H1 (cell line): ENCODE measurements around the gene DHPS. TPM values are rescaled to one million over a fixed set of nuclear protein-coding genes. Genes with fewer than 3 reads are reported as not detected.

ENCODE experiments used
- CTCF ChIA-PET: fragments of 300-600 bp; sonication (Branson Sonifier 250); formaldehyde crosslinking; loops from one replicate; lab custom pipeline; 2021; ENCODE audit not compliant: partially characterized antibody; lab: Charles Lee
- POLR2A ChIA-PET: fragments of 300-600 bp; sonication (Branson Sonifier 250); formaldehyde crosslinking; loops from one replicate; lab custom pipeline; 2021; ENCODE audit warnings: inconsistent platforms; ENCODE audit not compliant: partially characterized antibody; lab: Charles Lee
- DNase-seq, 2 experiments: peaks; one replicate each; pipeline versions ENCODE4 v3.0.0 to v3.0.0-alpha.2; 2010 to 2022; ENCODE audit warnings: low spot score in 2 of 2, low read depth in 1 of 2, mixed read lengths in 1 of 2
- FAIRE-seq: peaks from 2 replicates; lab custom pipeline; 2011; peaks lifted over from hg19 to GRCh38; lab: Jason Lieb, UNC
- H2AFZ ChIP-seq: 2 replicates; pipeline ENCODE4 v1.8.1; 2012; ENCODE audit warnings: low read length, inconsistent platforms
- H2AK5ac ChIP-seq: 2 replicates; pipeline ENCODE4 v1.6.1; 2013; ENCODE audit warnings: low read depth, low read length
- H2BK120ac ChIP-seq: replicated peaks from 2 replicates; pipeline ENCODE3; 2013; ENCODE audit warnings: low read depth, low read length, inconsistent platforms
- H2BK12ac ChIP-seq: 2 replicates; pipeline ENCODE4 v1.6.1; 2013; ENCODE audit warnings: low read depth, low read length
- H2BK15ac ChIP-seq: 2 replicates; pipeline ENCODE4 v1.6.1; 2013; ENCODE audit warnings: low read length
- H2BK20ac ChIP-seq: 2 replicates; pipeline ENCODE4 v1.6.1; 2013; ENCODE audit warnings: low read length
- H2BK5ac ChIP-seq: 2 replicates; pipeline ENCODE4 v1.6.1; 2013; ENCODE audit warnings: low read depth, low read length
- H3K14ac ChIP-seq: 2 replicates; pipeline ENCODE4 v1.6.1; 2013; ENCODE audit warnings: inconsistent platforms; ENCODE audit not compliant: insufficient read length
- H3K18ac ChIP-seq: 2 replicates; pipeline ENCODE4 v1.6.1; 2013; ENCODE audit warnings: low read length; ENCODE audit errors: extremely low read depth
- H3K23ac ChIP-seq: 2 replicates; pipeline ENCODE4 v1.6.1; 2013; ENCODE audit warnings: inconsistent platforms; ENCODE audit not compliant: insufficient read length
- H3K23me2 ChIP-seq: 2 replicates; pipeline ENCODE4 v1.6.1; 2013; ENCODE audit warnings: low read depth, low read length
- H3K27ac ChIP-seq: 2 replicates; pipeline ENCODE4 v1.6.1; 2011; ENCODE audit warnings: low read depth, low read length, inconsistent platforms
- H3K27me3 ChIP-seq, 4 experiments: replicated peaks in 1 of 4; 1 replicate in 1 of 4; 2 replicates in 3 of 4; pipeline versions ENCODE4 v1.6.1 to v1.8.1; 2011 to 2013; ENCODE audit warnings: low read length in 3 of 4, mild to moderate bottlenecking in 3 of 4, inconsistent platforms in 2 of 4, mixed read lengths in 2 of 4, moderate library complexity in 1 of 4; ENCODE audit not compliant: control insufficient read depth in 3 of 4, insufficient read depth in 3 of 4; ENCODE audit errors: extremely low read depth in 1 of 4
- H3K36me3 ChIP-seq, 4 experiments: 2 replicates each; pipeline versions ENCODE4 v1.6.1 to v1.8.1; 2011 to 2013; ENCODE audit warnings: mild to moderate bottlenecking in 4 of 4, low read length in 3 of 4, moderate library complexity in 2 of 4, control low read depth in 1 of 4, inconsistent platforms in 1 of 4; ENCODE audit not compliant: insufficient read depth in 4 of 4, control insufficient read depth in 2 of 4
- H3K4ac ChIP-seq: replicated peaks from 2 replicates; pipeline ENCODE3; 2013; ENCODE audit warnings: low read length, low read depth, mixed read lengths, inconsistent platforms; ENCODE audit not compliant: insufficient read length
- H3K4me1 ChIP-seq, 4 experiments: replicated peaks in 1 of 4; 1 replicate in 1 of 4; 2 replicates in 3 of 4; pipeline versions ENCODE4 v1.6.1 to v1.8.1; 2011 to 2013; ENCODE audit warnings: low read length in 3 of 4, inconsistent platforms in 2 of 4, mixed read lengths in 1 of 4; ENCODE audit not compliant: insufficient read depth in 4 of 4, control insufficient read depth in 3 of 4
- H3K4me2 ChIP-seq, 2 experiments: 2 replicates each; pipeline versions ENCODE4 v1.6.1 to v1.8.1; 2011 to 2013; ENCODE audit warnings: low read depth in 2 of 2, low read length in 2 of 2, control low read depth in 1 of 2, inconsistent platforms in 1 of 2, mild to moderate bottlenecking in 1 of 2; ENCODE audit not compliant: insufficient read depth in 1 of 2
- H3K4me3 ChIP-seq, 4 experiments: fragments of 200-600, 300-600 bp in 1 of 4; sonication (generic), shearing (Covaris generic), sonication (Bioruptor Twin) in 1 of 4; 2 replicates each; pipeline versions ENCODE4 v1.5.1 to v1.8.1; 2011 to 2016; ENCODE audit warnings: low read length in 4 of 4, low read depth in 3 of 4, control low read depth in 2 of 4, inconsistent platforms in 2 of 4, mild to moderate bottlenecking in 2 of 4, mixed read lengths in 1 of 4, moderate library complexity in 1 of 4; ENCODE audit not compliant: insufficient read depth in 2 of 4; ENCODE audit errors: extremely low read depth in 1 of 4
- H3K56ac ChIP-seq: replicated peaks from 2 replicates; pipeline ENCODE3; 2013; ENCODE audit warnings: low read depth, mild to moderate bottlenecking, mixed read lengths, low read length, inconsistent platforms; ENCODE audit not compliant: insufficient read length
- H3K79me1 ChIP-seq: 2 replicates; pipeline ENCODE4 v1.6.1; 2013; ENCODE audit warnings: low read depth, low read length, control low read depth
- H3K79me2 ChIP-seq, 2 experiments: 2 replicates each; pipeline versions ENCODE4 v1.6.1 to v1.8.1; 2012 to 2013; ENCODE audit warnings: low read length in 2 of 2, mild to moderate bottlenecking in 2 of 2, inconsistent platforms in 1 of 2; ENCODE audit not compliant: insufficient read depth in 2 of 2, control insufficient read depth in 1 of 2
- H3K9ac ChIP-seq, 4 experiments: replicated peaks in 1 of 4; 1 replicate in 1 of 4; 2 replicates in 3 of 4; pipeline versions ENCODE4 v1.6.1 to v1.8.1; 2011 to 2013; ENCODE audit warnings: low read depth in 3 of 4, low read length in 3 of 4, control low read depth in 2 of 4, mild to moderate bottlenecking in 2 of 4, moderate library complexity in 2 of 4, inconsistent platforms in 1 of 4; ENCODE audit errors: extremely low read depth in 1 of 4
- H3K9me3 ChIP-seq, 2 experiments: 2 replicates each; pipeline versions ENCODE4 v1.6.1 to v1.8.1; 2012 to 2013; ENCODE audit warnings: mild to moderate bottlenecking in 2 of 2, moderate library complexity in 2 of 2, control low read depth in 1 of 2, inconsistent platforms in 1 of 2, low read depth in 1 of 2, low read length in 1 of 2, mixed read lengths in 1 of 2; ENCODE audit not compliant: insufficient read depth in 2 of 2
- H4K20me1 ChIP-seq, 2 experiments: replicated peaks in 1 of 2; 2 replicates each; pipeline versions ENCODE3 to v1.8.1; 2011 to 2013; ENCODE audit warnings: inconsistent platforms in 2 of 2, low read length in 2 of 2, mild to moderate bottlenecking in 1 of 2; ENCODE audit not compliant: insufficient read depth in 2 of 2, control insufficient read depth in 1 of 2
- H4K5ac ChIP-seq: 2 replicates; pipeline ENCODE4 v1.6.1; 2013; ENCODE audit warnings: low read length, low read depth, mixed read lengths, inconsistent platforms; ENCODE audit not compliant: insufficient read length
- H4K8ac ChIP-seq: 2 replicates; pipeline ENCODE4 v1.8.0; 2013; ENCODE audit warnings: mild to moderate bottlenecking, moderate library complexity, low read length, inconsistent platforms; ENCODE audit not compliant: insufficient read depth; ENCODE audit errors: extremely low read depth
- H4K91ac ChIP-seq: replicated peaks from 2 replicates; pipeline ENCODE3; 2013; ENCODE audit warnings: low read length, mixed read lengths, inconsistent platforms; ENCODE audit not compliant: insufficient read length
- EGR1 ChIP-seq: IDR thresholded peaks from 2 replicates; pipeline ENCODE4 v1.6.1; 2011; ENCODE audit warnings: low read depth, low read length, borderline replicate concordance
- FOSL1 ChIP-seq: IDR thresholded peaks from 2 replicates; pipeline ENCODE4 v1.6.1; 2011; ENCODE audit warnings: mild to moderate bottlenecking, low read depth, low read length, moderate library complexity; ENCODE audit not compliant: insufficient read depth
- GTF2F1 ChIP-seq: IDR thresholded peaks from 2 replicates; pipeline ENCODE4 v1.6.1; 2012; ENCODE audit warnings: low read depth, low read length, improper control_type of control experiment, borderline replicate concordance
- JUND ChIP-seq: IDR thresholded peaks from 2 replicates; pipeline ENCODE4 v1.6.1; 2011; ENCODE audit warnings: mild to moderate bottlenecking, improper control_type of control experiment, low read length
- RBBP5 ChIP-seq: IDR thresholded peaks from 2 replicates; pipeline ENCODE4 v1.7.1; 2012; ENCODE audit warnings: low read depth, mild to moderate bottlenecking, inconsistent platforms, low read length, moderate library complexity, borderline replicate concordance
- RXRA ChIP-seq: IDR thresholded peaks from 2 replicates; pipeline ENCODE4 v1.6.1; 2011; ENCODE audit warnings: low read depth, mild to moderate bottlenecking, low read length, moderate library complexity; ENCODE audit not compliant: insufficient read depth
- WGBS, 2 experiments: shearing (Covaris generic) in 1 of 2; methylation state at CpG; one replicate each; pipeline versions ENCODE4 v1.1.6 to v1.1.7; 2013 to 2015; ENCODE audit warnings: low lambda C conversion rate in 2 of 2, mixed read lengths in 2 of 2, inconsistent platforms in 1 of 2, low coverage in 1 of 2, missing lambda C conversion rate in 1 of 2; ENCODE audit not compliant: insufficient replicate concordance in 2 of 2, insufficient coverage in 1 of 2, insufficient read length in 1 of 2; ENCODE audit errors: extremely low coverage in 1 of 2, missing lambda C conversion rate in 1 of 2; 5-methylcytosine and 5-hydroxymethylcytosine counted together
- polyA plus RNA-seq, 7 experiments: library from polyadenylated mRNA; depleted of rRNA in 3 of 7; stranded (reverse) in 5 of 7; unstranded in 2 of 7; fragments of >200 nt in 5 of 7; fragments of 200-250 nt in 2 of 7; gene quantifications; 1 replicate in 5 of 7; 2 replicates in 1 of 7; 4 replicates in 1 of 7; pipeline versions ENCODE4 v1.2.1 to v1.2.3, GENCODE V29; 2011 to 2013; ENCODE audit warnings: missing spikeins in 2 of 7, mixed read lengths in 2 of 7
- total RNA-seq: library from RNA; stranded (reverse); fragmentation: NEBNext Ultra II Directional; extraction: Animal tissue kit (Norgen Biotek cat#: 25700); gene quantifications from 2 replicates; pipeline ENCODE4 v1.2.1, GENCODE V29; 2021

DHPS gene
- total and polyA plus RNA-seq, 2 of the 8 experiments (the other 6 are each of a cell fraction or from before 2014, with no cell fraction given): 86.6 to 99.6 TPM

GRCh38 chr19:12646551-12646950 lies 35.1 kb downstream of the DHPS start:
- Histone ChIP-seq H4K20me1 (no peaks in the 10 kb centered on the region), H2BK120ac (no peak overlapping the region), H3K9me3 (peaks cover 0 to 4% of the 10 kb centered on the region in 2 experiments; a peak in 1 of 4 replicates), H2BK15ac (no peak overlapping the region), H3K27ac (no peak overlapping the region), H3K79me2 (no peaks in the 10 kb centered on the region), H2AFZ (no peak overlapping the region), H3K36me3 (peaks cover 0 to 3% (median 0%) of the 10 kb centered on the region in 4 experiments; a peak in 1 of 8 replicates), H4K91ac (no peak overlapping the region), H3K4me2 (no peak overlapping the region), H3K14ac (no peak overlapping the region), H3K4me1 (no peaks in the 10 kb centered on the region), H2BK5ac (no peak overlapping the region), H3K23ac (no peak overlapping the region), H2BK12ac (no peak overlapping the region), H3K79me1 (no peaks in the 10 kb centered on the region), H3K23me2 (no peaks in the 10 kb centered on the region), H4K8ac (no peak overlapping the region), H2AK5ac (no peak overlapping the region), H3K9ac (no peak overlapping the region), H3K4me3 (no peak overlapping the region), H3K27me3 (no peaks in the 10 kb centered on the region), H2BK20ac (no peak overlapping the region), H3K18ac (no peak overlapping the region), H4K5ac (no peak overlapping the region), H3K4ac (no peak overlapping the region), H3K56ac (no peak overlapping the region)
- ChIA-PET POLR2A (interaction anchor here (1.3 kb wide), 1 partner anchor 36 kb away, joined by 8 read pairs; the partner anchor contains the start of genes ZNF490 and ZNF791), CTCF (interaction anchor here (1.2 to 1.3 kb wide), 2 partner anchors 10 to 13 kb away, joined by 5 to 6 read pairs; no protein-coding TSS in a partner anchor)
- DNase-seq (no peak), FAIRE-seq (no peak)
- 89% methylated on average over 10 of the region's 10 CpGs; no CpG with 5 or more reads in 1 of the 2 experiments for WGBS, 2 experiments
- TF ChIP-seq RXRA (no peak), EGR1 (no peak), GTF2F1 (no peak), FOSL1 (no peak), RBBP5 (no peak), JUND (no peak)
